ENCODE data around the gene CIDEB.

DNA sequence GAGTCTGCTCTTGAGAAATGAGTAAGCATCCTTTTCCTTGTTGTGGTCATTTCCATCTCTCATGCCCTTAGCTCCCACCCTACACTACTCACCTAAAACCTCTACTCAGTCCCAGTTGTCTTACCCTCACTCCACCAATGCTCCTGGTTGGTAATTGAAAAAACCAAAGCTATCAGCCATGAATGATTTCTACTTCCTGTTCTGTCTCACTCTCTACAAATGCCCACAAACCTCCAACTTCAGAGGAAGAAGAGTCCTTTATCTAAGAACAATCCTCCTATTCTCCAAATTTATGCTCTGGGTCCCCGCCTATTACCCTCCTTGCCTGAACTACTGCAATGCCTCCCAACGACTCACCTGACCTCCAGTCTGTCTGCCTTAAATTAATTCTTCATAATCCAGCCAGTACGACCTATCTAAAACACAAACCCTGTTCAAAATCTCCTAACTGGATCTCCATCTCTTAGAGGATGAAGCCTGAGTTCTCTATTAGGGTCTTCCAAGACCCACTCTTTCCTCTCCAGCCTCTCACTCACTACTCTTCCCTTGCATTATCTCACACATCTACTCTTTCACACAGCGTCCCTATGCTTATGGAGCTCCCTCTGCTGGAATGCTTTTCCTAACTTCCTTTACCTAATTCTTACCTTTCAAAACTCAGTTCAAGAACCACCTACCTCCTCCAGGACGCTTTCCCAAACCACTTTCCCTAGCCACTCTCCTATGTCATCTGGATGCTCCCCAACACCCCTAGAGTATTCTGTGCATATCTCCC, 10.4 kb downstream of the CIDEB start:
- no peak for TF ChIP-seq CREB1 (IDR thresholded peaks at IDR 0.05)
- TF ChIP-seq CREB1 (CRISPR knock-in tag; IDR thresholded peaks at IDR 0.05) = no peak
- TF ChIP-seq RFX1 (IDR thresholded peaks at IDR 0.05) = no peak
- TF ChIP-seq SPI1 (IDR thresholded peaks at IDR 0.05; ENCODE audit: borderline replicate concordance, low read depth, low read length) = no peak

All from K562 (cell line).